ENCODE results near the gene XRCC5. TPM values are rescaled to one million over a fixed set of nuclear protein-coding genes. Genes with fewer than 3 reads are reported as not detected.

The XRCC5 gene
- total RNA-seq, 2 donors from 2014 or later = 205 to 244 TPM

DNA sequence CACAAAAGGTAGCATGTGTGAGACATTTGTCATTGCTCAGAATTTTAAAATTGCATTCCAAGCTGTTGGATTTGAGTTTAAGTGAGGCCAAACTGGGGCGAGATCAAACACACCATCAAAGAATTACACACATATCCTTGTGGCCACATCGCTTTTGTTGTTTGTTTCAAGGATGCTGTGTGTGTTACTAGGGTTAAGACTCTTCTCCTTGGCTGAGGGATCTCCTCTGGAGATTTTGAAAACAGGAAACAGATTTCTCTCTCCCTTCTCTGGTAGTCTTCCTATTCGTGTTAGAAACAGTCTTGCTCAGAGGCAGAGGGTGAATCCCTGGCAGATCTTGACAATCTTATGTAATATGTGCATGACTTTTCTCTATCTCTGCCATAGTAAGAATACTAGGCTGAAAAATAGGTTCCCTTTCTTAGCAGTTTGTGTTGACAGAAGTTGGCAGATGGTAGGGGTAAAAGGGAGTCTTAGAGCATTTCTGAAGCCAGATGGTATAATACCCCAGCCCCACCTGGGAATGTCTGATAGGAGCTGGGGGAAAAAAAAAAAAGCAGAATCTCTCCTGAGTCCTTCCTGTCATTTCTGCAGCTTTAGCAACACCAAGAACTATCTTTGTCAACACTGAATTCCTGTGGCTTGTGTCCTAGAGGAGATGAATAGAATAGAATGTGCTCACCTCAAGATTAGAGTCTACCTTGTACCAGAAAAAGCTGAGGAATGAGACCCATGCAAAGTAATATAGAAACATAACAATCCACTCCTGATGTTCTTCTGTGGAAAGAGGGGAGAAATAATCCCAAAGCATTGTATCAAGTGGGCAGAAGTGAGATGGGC, 101.8 kb downstream of the XRCC5 start:
- Histone ChIP-seq H3K27ac (no peak overlapping the region), H3K36me3 (no peaks in the 10 kb centered on the region), H3K4me3 (no peak overlapping the region), H3K27me3 (no peaks in the 10 kb centered on the region), H3K9me3 (no peaks in the 10 kb centered on the region), H3K4me1 (no peaks in the 10 kb centered on the region), H3K9ac (ENCODE audit: low read depth in 2 of 2, low read length in 2 of 2) (no peak overlapping the region)
- DNase-seq = no peak
- intact Hi-C loops (cut with DNase I) = no loop called here
- TF ChIP-seq, protein P1, sequence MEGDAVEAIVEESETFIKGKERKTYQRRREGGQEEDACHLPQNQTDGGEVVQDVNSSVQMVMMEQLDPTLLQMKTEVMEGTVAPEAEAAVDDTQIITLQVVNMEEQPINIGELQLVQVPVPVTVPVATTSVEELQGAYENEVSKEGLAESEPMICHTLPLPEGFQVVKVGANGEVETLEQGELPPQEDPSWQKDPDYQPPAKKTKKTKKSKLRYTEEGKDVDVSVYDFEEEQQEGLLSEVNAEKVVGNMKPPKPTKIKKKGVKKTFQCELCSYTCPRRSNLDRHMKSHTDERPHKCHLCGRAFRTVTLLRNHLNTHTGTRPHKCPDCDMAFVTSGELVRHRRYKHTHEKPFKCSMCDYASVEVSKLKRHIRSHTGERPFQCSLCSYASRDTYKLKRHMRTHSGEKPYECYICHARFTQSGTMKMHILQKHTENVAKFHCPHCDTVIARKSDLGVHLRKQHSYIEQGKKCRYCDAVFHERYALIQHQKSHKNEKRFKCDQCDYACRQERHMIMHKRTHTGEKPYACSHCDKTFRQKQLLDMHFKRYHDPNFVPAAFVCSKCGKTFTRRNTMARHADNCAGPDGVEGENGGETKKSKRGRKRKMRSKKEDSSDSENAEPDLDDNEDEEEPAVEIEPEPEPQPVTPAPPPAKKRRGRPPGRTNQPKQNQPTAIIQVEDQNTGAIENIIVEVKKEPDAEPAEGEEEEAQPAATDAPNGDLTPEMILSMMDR (IDR thresholded peaks at IDR 0.05) = no peak

DNA sequence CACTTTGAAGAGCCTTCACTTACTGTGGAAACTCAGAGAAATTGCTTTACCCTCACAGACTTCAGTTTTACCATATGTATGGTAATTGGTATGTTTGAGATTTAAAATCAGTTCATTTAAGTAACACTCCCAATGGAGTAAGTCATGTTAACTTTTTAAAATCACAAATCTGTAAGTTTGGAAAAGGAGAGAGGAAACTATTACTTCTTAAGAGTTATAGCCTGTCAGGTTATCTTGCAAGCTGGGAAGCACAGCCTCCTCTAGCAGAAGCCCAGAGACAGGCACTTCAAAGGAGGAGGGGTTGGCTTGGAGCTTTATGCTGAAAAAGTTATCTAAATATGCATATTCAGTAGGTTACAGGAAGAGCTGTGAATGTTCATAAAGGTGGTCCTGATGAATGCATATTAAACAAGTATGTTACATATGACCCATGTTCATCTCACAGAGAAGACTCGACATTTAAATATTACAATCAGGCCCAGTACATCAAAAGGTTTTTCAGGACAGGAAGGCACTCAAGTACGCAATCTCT, 102.5 kb downstream of the XRCC5 start:
- H3K4me3 ChIP-seq = no peak overlapping the region
- TF ChIP-seq, protein P1 (IDR thresholded peaks at IDR 0.05) = no peak
- no peaks in the 10 kb centered on the region for H3K27me3 ChIP-seq
- H3K9me3 ChIP-seq = no peaks in the 10 kb centered on the region
- H3K9ac ChIP-seq (ENCODE audit: low read depth in 2 of 2, low read length in 2 of 2) = no peak overlapping the region
- no peak overlapping the region for H3K27ac ChIP-seq
- no peak for DNase-seq
- H3K36me3 ChIP-seq = no peaks in the 10 kb centered on the region
- H3K4me1 ChIP-seq = no peaks in the 10 kb centered on the region
- intact Hi-C loops (cut with DNase I) = no loop called here

DNA sequence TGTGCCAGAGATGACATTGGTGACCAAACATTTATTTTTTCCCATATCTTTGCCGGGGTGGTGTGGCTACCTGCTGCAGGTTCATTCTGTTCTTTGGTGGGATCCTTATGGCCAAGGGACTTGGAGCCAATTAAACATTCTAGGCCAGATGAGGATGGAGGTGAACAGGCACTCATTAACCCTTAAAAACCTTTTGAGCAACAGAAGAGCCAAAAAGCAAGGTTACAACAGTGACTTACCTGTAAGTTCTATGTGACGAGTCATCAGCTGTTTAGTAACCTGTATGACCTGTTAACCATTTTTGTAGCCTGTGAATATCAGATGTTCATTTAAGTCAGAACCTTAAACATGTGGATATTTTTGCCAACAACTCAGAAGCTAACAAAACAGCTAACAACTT, 105.6 kb downstream of the XRCC5 start:
- H3K27ac ChIP-seq = no peak overlapping the region
- intact Hi-C loops (cut with DNase I) = no loop called here
- no peak overlapping the region for H3K4me3 ChIP-seq
- H3K9ac ChIP-seq (ENCODE audit: low read depth in 2 of 2, low read length in 2 of 2) = no peak overlapping the region
- TF ChIP-seq, protein P1 (IDR thresholded peaks at IDR 0.05) = no peak
- no peaks in the 10 kb centered on the region for H3K9me3 ChIP-seq
- H3K4me1 ChIP-seq = no peaks in the 10 kb centered on the region
- no peaks in the 10 kb centered on the region for H3K27me3 ChIP-seq
- no peak for DNase-seq
- H3K36me3 ChIP-seq = no peaks in the 10 kb centered on the region

DNA sequence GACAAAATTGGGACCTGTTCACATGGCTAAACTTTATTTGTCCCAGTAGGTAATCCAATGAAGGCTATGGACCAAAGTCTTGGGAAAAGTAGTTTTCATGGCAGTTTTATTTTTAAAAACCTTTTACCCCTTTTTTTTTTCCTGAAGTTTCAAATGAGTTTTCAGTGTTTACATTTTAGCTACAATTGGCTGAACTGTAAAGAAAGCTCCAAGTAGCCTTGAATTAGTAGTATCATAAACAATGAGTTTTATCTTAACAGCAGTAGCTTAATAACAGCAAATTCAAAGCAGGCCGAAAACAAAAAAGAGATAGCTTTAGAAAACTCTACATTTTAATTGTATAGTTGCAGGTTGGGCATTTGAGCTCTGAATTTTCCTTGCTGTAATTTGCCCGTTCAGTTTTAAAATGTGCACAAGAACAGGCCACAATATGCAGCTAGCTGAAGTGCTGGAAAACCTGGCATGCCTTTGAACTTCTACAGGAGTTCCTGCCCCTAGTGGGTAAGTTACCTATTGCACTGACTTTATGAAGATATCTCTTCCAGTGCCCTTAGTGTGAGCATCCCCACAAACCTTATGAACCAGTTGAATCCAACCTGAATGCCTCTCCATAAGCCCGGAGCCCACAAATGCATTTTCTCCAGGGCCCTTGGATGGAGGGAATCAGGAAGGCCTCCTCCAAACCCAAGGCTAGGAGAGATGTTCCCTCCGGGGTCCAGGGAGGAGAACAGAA, 106.7 kb downstream of the XRCC5 start:
- DNase-seq = no peak
- no peaks in the 10 kb centered on the region for H3K36me3 ChIP-seq
- intact Hi-C loops (cut with DNase I) = no loop called here

More for the DNA sequence above, 106.7 kb downstream of the XRCC5 start:
- H3K9me3 ChIP-seq = no peaks in the 10 kb centered on the region
- H3K4me1 ChIP-seq = no peaks in the 10 kb centered on the region
- no peak overlapping the region for H3K9ac ChIP-seq (ENCODE audit: low read depth in 2 of 2, low read length in 2 of 2)
- H3K27ac ChIP-seq = no peak overlapping the region
- H3K4me3 ChIP-seq = no peak overlapping the region
- H3K27me3 ChIP-seq = no peaks in the 10 kb centered on the region
- TF ChIP-seq, protein P1 (IDR thresholded peaks at IDR 0.05) = no peak

Data from colonic mucosa (tissue), 4 donors.